Umbilical cord (tissue), 2 donors: ENCODE results near the gene SNCB. TPM values are rescaled to one million over a fixed set of nuclear protein-coding genes. Genes with fewer than 3 reads are reported as not detected.

ENCODE experiments used
- DNase-seq: peaks from one replicate; pipeline ENCODE4 v3.0.0-alpha.2; 2015; ENCODE audit warnings: low spot score
- total RNA-seq: library from RNA; depleted of rRNA; stranded (reverse); fragments of >200 nt; gene quantifications from one replicate; pipeline ENCODE4 v1.2.3, GENCODE V29; 2014; ENCODE audit warnings: low replicate concordance; ENCODE audit not compliant: insufficient read depth

Gene SNCB
- total RNA-seq, 1 donor from 2014 or later, result not detected

- peak; percentile 67 for DNase-seq
These were observed 30.7 kb upstream of the SNCB start for GRCh38 chr5:176660860-176661641.

GRCh38 chr5:176660530-176660859 lies 30.2 kb upstream of the SNCB start:
- no peak for DNase-seq

GRCh38 chr5:176659860-176660461 lies 29.6 kb upstream of the SNCB start:
- DNase-seq, result no peak

- DNase-seq, result no peak
These were observed 29.1 kb upstream of the SNCB start for GRCh38 chr5:176659512-176659839.

- DNase-seq, result no peak
These were observed 28.6 kb upstream of the SNCB start for GRCh38 chr5:176658817-176659511.

GRCh38 chr5:176658007-176658599 lies 27.8 kb upstream of the SNCB start:
- DNase-seq, result peak; percentile 55

GRCh38 chr5:176656467-176656990 lies 26.2 kb upstream of the SNCB start:
- no peak for DNase-seq

GRCh38 chr5:176654856-176655255 lies 24.5 kb upstream of the SNCB start:
- peak; percentile 41 for DNase-seq

GRCh38 chr5:176653401-176654385 lies 23.4 kb upstream of the SNCB start:
- DNase-seq, result no peak

GRCh38 chr5:176652136-176652535 lies 21.8 kb upstream of the SNCB start:
- no peak for DNase-seq

GRCh38 chr5:176651472-176651980 lies 21.2 kb upstream of the SNCB start:
- DNase-seq, result no peak

- no peak for DNase-seq
These were observed 20.1 kb upstream of the SNCB start for GRCh38 chr5:176650354-176650884.

- no peak for DNase-seq
These were observed 18.3 kb upstream of the SNCB start for GRCh38 chr5:176648474-176649194.

- DNase-seq, result no peak
These were observed 17.6 kb upstream of the SNCB start for GRCh38 chr5:176647843-176648473.

GRCh38 chr5:176647030-176647842 lies 16.9 kb upstream of the SNCB start, which contains the start of gene TSPAN17:
TSPAN17 (plus strand) TSS chr5:176647484; CDS start chr5:176647616, 132 bp downstream.
- DNase-seq, result peak; percentile 100

- DNase-seq, result no peak
These were observed 16.3 kb upstream of the SNCB start for GRCh38 chr5:176646707-176647029.

- no peak for DNase-seq
These were observed 15.8 kb upstream of the SNCB start for GRCh38 chr5:176646049-176646706.
